Smooth muscle cell (in vitro differentiated cells): Measurements from ENCODE around the gene JPH4. TPM values are rescaled to one million over a fixed set of nuclear protein-coding genes. Genes with fewer than 3 reads are reported as not detected.

Experiments used
- DNase-seq: peaks from one replicate; lab custom pipeline; 2025; ENCODE audit not compliant: unreplicated experiment; lab: John Stamatoyannopoulos, UW
- H2AFZ ChIP-seq: fragments of 200-600 bp; sonication (generic); 2 replicates; pipeline ENCODE4 v1.6.0; 2016; ENCODE audit warnings: antibody characterized with exemption, low read depth, mild to moderate bottlenecking
- H3F3A ChIP-seq: fragments of 200-600 bp; sonication (generic); 2 replicates; pipeline ENCODE4 v1.6.0; 2017; ENCODE audit warnings: antibody characterized with exemption, low read depth
- H3K27ac ChIP-seq: fragments of 200-600 bp; sonication (generic); 2 replicates; pipeline ENCODE4 v1.5.1; 2016; ENCODE audit warnings: low read depth, mild to moderate bottlenecking
- H3K27me3 ChIP-seq: fragments of 200-600 bp; sonication (generic); 2 replicates; pipeline ENCODE4 v1.6.1; 2016; ENCODE audit warnings: low read depth, mild to moderate bottlenecking
- H3K36me3 ChIP-seq: fragments of 200-600 bp; sonication (generic); 2 replicates; pipeline ENCODE4 v1.5.1; 2016; ENCODE audit warnings: low read depth
- H3K4me1 ChIP-seq: fragments of 200-600 bp; sonication (generic); 2 replicates; pipeline ENCODE4 v1.5.1; 2016; ENCODE audit warnings: low read depth
- H3K4me2 ChIP-seq: fragments of 200-600 bp; sonication (generic); 2 replicates; pipeline ENCODE4 v1.6.0; 2016; ENCODE audit warnings: mild to moderate bottlenecking
- H3K4me3 ChIP-seq: fragments of 200-600 bp; sonication (generic); 2 replicates; pipeline ENCODE4 v1.5.1; 2016; ENCODE audit warnings: mild to moderate bottlenecking
- H3K79me2 ChIP-seq: fragments of 200-600 bp; sonication (generic); 2 replicates; pipeline ENCODE4 v1.6.0; 2016; ENCODE audit warnings: low read depth, mild to moderate bottlenecking
- H3K9ac ChIP-seq: fragments of 200-600 bp; sonication (generic); 2 replicates; pipeline ENCODE4 v1.6.0; 2016; ENCODE audit warnings: low read depth
- H3K9me3 ChIP-seq: fragments of 200-600 bp; sonication (generic); replicated peaks from 2 replicates; pipeline ENCODE4 v1.5.1; 2016; ENCODE audit warnings: low read depth
- H4K20me1 ChIP-seq: fragments of 200-600 bp; sonication (generic); 2 replicates; pipeline ENCODE4 v1.6.0; 2016; ENCODE audit warnings: low read depth
- WGBS: methylation state at CpG from one replicate; pipeline ENCODE4 v1.1.7; 2016; ENCODE audit warnings: low lambda C conversion rate; 5-methylcytosine and 5-hydroxymethylcytosine counted together
- polyA plus RNA-seq: library from polyadenylated mRNA; unstranded; fragments of >200 nt; fragmentation: Nextera tagmentation; extraction: Ambion mirVana; gene quantifications from 2 replicates; pipeline ENCODE4 v1.2.1, GENCODE V29; 2016
- total RNA-seq: library from RNA; depleted of rRNA; stranded (reverse); fragments of >200 nt; gene quantifications from 2 replicates; pipeline ENCODE4 v1.2.3, GENCODE V29; 2014
- TF ChIP-seq, protein P1 (sequence below): fragments of 200-600 bp; sonication (generic); IDR thresholded peaks from 2 replicates; pipeline ENCODE4 v1.5.1; 2017; ENCODE audit warnings: borderline replicate concordance, mild to moderate bottlenecking, antibody characterized with exemption; ENCODE audit not compliant: insufficient read depth, poor library complexity, severe bottlenecking

The JPH4 gene
- total and polyA plus RNA-seq, 2 experiments from 2014 or later, result 2.4 TPM; not detected in 1

DNA sequence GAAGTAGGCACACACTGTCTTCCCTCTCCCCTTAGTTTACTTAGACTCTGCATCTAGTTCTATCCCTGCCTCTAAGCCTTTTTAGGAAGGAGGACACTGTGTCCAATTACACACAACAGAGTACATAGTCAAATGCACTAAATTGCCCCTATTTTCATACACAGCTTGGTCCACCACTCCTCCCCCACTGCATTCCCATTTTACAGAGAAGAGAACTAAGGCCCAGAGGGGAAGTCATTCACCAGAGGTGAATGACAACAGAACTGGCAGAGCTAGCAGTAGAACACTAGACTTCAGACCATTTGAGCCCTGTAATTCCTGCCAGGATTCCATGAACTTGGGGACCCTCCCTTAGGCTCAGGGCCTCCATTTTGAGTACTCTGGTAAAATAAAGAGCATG, 1.1 kb upstream of the JPH4 start:
- no peak overlapping the region for H3K4me2 ChIP-seq
- no peak overlapping the region for H3K27ac ChIP-seq
- H3K9ac ChIP-seq, result no peak overlapping the region
- H4K20me1 ChIP-seq, result no peaks in the 10 kb centered on the region
- H3K4me3 ChIP-seq, result no peak overlapping the region
- no peaks in the 10 kb centered on the region for H3K9me3 ChIP-seq
- no peak overlapping the region for H2AFZ ChIP-seq
- no peaks in the 10 kb centered on the region for H3K79me2 ChIP-seq
- no peaks in the 10 kb centered on the region for H3K4me1 ChIP-seq
- no peaks in the 10 kb centered on the region for H3F3A ChIP-seq
- TF ChIP-seq, protein P1, sequence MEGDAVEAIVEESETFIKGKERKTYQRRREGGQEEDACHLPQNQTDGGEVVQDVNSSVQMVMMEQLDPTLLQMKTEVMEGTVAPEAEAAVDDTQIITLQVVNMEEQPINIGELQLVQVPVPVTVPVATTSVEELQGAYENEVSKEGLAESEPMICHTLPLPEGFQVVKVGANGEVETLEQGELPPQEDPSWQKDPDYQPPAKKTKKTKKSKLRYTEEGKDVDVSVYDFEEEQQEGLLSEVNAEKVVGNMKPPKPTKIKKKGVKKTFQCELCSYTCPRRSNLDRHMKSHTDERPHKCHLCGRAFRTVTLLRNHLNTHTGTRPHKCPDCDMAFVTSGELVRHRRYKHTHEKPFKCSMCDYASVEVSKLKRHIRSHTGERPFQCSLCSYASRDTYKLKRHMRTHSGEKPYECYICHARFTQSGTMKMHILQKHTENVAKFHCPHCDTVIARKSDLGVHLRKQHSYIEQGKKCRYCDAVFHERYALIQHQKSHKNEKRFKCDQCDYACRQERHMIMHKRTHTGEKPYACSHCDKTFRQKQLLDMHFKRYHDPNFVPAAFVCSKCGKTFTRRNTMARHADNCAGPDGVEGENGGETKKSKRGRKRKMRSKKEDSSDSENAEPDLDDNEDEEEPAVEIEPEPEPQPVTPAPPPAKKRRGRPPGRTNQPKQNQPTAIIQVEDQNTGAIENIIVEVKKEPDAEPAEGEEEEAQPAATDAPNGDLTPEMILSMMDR, result no peak
- H3K36me3 ChIP-seq, result no peaks in the 10 kb centered on the region
- DNase-seq, result no peak
- H3K27me3 ChIP-seq, result peaks cover 53% of the 10 kb centered on the region

DNA sequence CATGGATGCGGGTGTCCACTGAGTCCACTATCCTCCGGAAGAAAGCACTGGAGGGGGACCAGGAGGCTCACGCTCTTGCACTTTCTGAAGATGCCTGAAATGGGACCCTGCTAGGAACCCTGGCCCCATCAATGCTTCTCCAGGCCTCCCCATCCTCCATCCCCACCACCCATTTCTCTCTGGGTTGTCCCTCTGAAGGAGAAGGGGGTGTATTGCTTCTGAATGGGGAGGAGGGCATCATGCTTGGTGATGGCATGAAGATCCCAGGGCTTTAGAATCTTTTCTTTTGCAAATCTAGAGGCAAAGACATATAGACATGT, 681 bp upstream of the JPH4 start:
- no peak for DNase-seq

DNA sequence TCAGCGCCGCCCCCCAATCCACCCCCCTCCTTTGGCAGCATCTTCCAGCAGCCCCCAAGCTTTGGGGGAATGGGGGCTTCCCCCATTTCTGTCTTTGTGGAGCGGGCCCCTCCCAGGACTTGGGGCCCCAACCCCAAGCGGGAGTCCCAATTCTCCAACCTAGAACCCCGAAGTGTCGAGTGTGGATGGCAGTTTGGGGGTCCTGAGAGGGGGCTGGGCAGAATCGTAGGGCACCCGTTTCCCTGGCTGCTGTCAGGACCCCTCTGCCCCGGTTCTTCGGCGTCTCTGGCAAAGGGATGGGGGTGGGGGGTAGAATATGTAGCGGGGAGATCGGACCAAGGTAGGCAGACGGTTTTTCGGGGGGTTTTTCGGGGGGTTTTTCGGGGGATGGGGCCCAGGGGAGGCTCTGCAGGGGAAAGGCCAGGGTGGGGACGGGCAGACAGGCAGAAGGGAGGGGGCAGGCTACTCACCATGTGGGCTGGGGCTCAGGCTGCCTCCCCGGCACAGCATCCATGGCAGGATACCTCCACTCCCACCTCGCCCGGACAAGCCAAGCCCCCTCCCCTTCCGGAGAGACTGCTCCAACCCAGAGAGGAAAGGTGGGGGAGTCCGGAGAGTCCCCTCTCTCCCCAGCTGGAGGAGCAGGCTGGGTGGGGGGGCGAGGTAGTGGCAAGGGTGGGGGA, 739 bp downstream of the JPH4 start:
- no peaks in the 10 kb centered on the region for H3K36me3 ChIP-seq
- H3K79me2 ChIP-seq, result no peaks in the 10 kb centered on the region
- no peaks in the 10 kb centered on the region for H3K4me1 ChIP-seq
- no peaks in the 10 kb centered on the region for H3K9me3 ChIP-seq
- 3% methylated on average over 10 of the region's 24 CpGs for WGBS
- H3K4me3 ChIP-seq, result no peak overlapping the region
- H3K27ac ChIP-seq, result no peak overlapping the region
- TF ChIP-seq, protein P1, result no peak
- H3F3A ChIP-seq, result no peaks in the 10 kb centered on the region
- no peak overlapping the region for H2AFZ ChIP-seq
- H3K4me2 ChIP-seq, result peak overlapping the region; percentile 74
- no peak for DNase-seq
- H3K9ac ChIP-seq, result no peak overlapping the region
- no peaks in the 10 kb centered on the region for H4K20me1 ChIP-seq
- peaks cover 61% of the 10 kb centered on the region for H3K27me3 ChIP-seq

More for the DNA sequence above, 681 bp upstream of the JPH4 start:
- Histone ChIP-seq H3K36me3 (no peaks in the 10 kb centered on the region), H3F3A (no peaks in the 10 kb centered on the region), H3K4me3 (no peak overlapping the region), H2AFZ (no peak overlapping the region), H3K27me3 (peaks cover 57% of the 10 kb centered on the region), H3K9ac (no peak overlapping the region), H3K4me1 (no peaks in the 10 kb centered on the region), H3K27ac (no peak overlapping the region), H3K9me3 (no peaks in the 10 kb centered on the region), H3K79me2 (no peaks in the 10 kb centered on the region), H4K20me1 (no peaks in the 10 kb centered on the region), H3K4me2 (no peak overlapping the region)
- 81% methylated on average over 3 of the region's 3 CpGs for WGBS
- TF ChIP-seq, protein P1, result no peak

DNA sequence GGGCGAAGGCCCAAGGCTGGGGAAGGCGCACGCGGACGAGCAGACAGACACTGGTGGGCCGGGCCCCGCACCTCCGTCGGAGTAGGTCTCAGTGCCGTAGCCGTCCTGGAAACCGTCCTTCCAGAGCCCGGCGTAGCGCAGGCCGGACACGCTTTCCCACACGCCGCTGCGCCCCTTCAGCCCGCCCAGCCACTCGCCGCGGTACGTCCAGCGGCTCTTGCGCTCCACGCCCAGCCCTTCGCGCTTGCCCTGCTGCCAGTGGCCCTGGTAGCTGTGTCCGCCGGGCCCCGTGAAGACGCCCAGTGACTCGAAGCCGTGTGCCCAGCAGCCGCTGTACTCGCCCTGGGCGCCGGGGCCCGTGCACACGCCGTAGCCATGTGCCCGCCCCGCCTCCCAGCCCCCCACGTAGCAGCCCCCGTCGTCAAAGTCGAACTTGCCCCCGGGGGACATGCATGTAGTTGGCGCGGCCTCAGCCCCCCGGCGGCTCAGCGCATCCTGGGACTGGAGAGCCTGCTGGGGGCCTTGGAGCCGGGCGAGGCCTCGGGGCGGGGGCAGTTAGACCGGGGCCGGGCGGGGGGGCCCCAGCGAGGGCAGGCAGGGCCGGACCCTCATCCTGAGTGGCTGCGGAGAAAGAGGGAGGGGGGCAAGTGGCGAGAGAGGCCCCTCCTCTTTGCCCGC, 1.4 kb downstream of the JPH4 start:
- peaks cover 61% of the 10 kb centered on the region for H3K27me3 ChIP-seq
- TF ChIP-seq, protein P1, result no peak
- peak overlapping the region; percentile 74 for H3K4me2 ChIP-seq
- DNase-seq, result no peak
- WGBS, result 2% methylated on average over 35 of the region's 67 CpGs
- no peak overlapping the region for H3K27ac ChIP-seq
- H3K79me2 ChIP-seq, result no peaks in the 10 kb centered on the region
- no peaks in the 10 kb centered on the region for H3F3A ChIP-seq
- no peak overlapping the region for H3K9ac ChIP-seq
- no peaks in the 10 kb centered on the region for H4K20me1 ChIP-seq
- H3K4me3 ChIP-seq, result peak overlapping the region; percentile 34
- H3K36me3 ChIP-seq, result no peaks in the 10 kb centered on the region
- no peaks in the 10 kb centered on the region for H3K9me3 ChIP-seq
- no peak overlapping the region for H2AFZ ChIP-seq
- no peaks in the 10 kb centered on the region for H3K4me1 ChIP-seq
